GM18951 (cell line): ENCODE data around the gene THAP8.
"Not testable (repeated sequence)": the region's sequence is repeated elsewhere in the genome, so short reads cannot be mapped to it uniquely, and the experiment has no call there.

ENCODE experiments used
- POLR2A ChIP-seq: IDR thresholded peaks from 4 replicates; pipeline ENCODE4 v1.6.1; 2011; ENCODE audit warnings: mild to moderate bottlenecking; ENCODE audit not compliant: insufficient read length, insufficient read depth; ENCODE audit errors: extremely low read depth
- in situ Hi-C: fragments of 300-500 bp; cut with MboI; formaldehyde crosslinking; loops from one replicate; pipeline ENCODE4 v1.12.0; 2022; ENCODE audit warnings: low sequenced_read_pairs, mixed read lengths, inconsistent platforms; ENCODE audit not compliant: unreplicated experiment

The THAP8 gene

DNA sequence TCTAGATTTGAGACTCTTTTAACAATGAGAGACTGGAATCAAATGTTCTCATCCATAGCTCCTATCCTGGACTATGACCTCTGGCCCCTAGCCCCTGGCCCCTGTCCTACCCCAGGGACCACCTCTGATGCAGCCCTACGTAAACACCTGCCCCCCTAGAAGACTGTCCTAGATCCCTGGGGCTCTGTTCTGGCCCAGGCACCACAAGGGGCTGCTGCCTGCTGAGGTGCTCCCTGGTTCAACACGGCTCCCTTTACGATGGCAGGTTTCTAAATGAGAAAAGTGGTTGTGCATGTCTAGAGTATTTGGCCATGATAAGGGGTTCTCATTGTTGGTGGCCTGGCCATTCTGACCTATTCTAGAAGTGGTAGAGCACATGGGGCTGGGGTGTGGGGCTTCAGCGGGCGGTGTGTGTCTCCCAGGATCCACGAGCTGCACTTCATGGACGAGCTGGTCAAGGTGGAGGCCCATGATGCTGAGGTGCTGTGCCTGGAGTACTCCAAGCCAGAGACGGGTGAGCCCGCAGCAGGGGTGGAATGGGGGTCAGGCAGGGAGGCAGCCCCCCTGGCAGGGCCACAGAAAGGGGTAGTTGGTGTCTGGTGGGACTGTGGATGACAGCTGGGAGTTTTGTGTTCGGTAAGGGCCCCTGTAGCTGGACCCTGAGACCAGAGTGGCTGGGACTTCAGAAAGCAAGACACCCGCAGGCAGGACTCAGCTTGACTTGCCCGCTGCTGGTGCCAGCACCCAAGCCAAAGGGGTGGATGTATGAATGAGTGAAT lies 30.3 kb upstream of the THAP8 start:
- TF ChIP-seq POLR2A = no peak
- in situ Hi-C loops = no loop called here

DNA sequence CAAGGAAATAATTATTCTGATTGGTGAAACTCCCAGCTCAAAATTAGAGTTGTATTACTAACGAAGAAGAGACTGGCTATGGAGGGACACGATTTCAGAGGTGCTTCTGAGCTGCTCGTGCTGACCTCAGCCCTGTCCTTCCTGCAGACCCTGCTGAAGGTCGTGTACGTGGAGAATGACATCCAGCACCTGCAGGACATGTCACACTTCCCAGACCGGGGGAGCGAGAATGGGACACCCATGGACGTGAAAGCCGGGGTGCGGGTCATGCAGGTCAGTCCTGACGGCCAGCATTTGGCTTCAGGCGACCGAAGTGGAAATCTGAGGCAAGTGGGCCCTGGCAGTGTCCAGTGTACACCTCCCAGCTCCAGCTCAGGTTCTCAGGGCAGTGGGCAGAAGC lies 28.8 kb upstream of the THAP8 start:
- in situ Hi-C loops = no loop called here
- TF ChIP-seq POLR2A = no peak

GRCh38 chr19:36081894-36082293 lies 27.8 kb upstream of the THAP8 start:
- in situ Hi-C loops = no loop called here
- TF ChIP-seq POLR2A = no peak

GRCh38 chr19:36081385-36081784 lies 27.3 kb upstream of the THAP8 start:
- no peak for TF ChIP-seq POLR2A
- in situ Hi-C loops = no loop called here

GRCh38 chr19:36079389-36079945 lies 25.4 kb upstream of the THAP8 start:
- TF ChIP-seq POLR2A = no peak
- in situ Hi-C loops = no loop called here

GRCh38 chr19:36073121-36073876 lies 19.2 kb upstream of the THAP8 start:
- TF ChIP-seq POLR2A = no peak
- in situ Hi-C loops = no loop called here

GRCh38 chr19:36072081-36072480 lies 18.0 kb upstream of the THAP8 start:
- in situ Hi-C loops = no loop called here
- no peak for TF ChIP-seq POLR2A

GRCh38 chr19:36068810-36069499 lies 14.9 kb upstream of the THAP8 start:
- in situ Hi-C loops = not testable (repeated sequence)

DNA sequence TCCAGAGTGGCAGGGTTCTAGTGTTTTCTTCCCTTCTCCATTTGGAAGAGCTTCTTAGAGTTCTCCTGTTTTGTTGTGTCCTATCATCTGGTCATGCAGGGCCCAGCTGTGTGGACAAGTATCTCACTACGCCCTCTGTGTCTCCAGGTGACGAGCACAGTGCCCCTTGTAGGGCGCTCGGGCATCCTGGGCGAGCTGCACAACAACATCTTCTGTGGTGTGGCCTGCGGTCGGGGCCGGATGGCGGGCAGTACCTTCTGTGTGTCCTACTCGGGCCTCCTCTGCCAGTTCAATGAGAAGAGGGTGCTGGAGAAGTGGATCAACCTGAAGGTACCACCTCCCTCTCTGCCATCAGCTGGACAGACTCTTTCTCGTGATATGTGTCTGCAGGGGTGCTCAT lies 13.6 kb upstream of the THAP8 start:
- TF ChIP-seq POLR2A = no peak
- in situ Hi-C loops = no loop called here

DNA sequence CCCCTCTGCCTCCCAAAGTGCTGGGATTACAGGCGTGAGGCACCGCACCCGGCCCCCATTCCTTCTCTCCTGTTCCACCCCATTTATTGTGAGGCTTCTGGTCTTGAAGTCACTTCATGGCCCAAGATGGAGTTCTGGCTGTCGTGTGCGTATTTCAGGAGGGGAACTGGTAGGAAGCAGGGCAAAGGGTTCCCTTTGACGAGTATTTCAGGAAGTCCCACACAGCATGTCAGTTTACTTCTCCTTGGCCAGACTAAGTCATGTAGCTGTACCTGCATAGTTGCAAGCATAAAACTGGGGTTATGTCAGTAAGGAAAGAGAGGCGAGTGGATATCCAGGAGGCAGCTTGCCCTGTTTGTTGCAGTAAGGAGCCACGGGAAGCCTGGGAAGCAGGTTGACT lies 10.7 kb upstream of the THAP8 start:
- TF ChIP-seq POLR2A = no peak
- in situ Hi-C loops = no loop called here

DNA sequence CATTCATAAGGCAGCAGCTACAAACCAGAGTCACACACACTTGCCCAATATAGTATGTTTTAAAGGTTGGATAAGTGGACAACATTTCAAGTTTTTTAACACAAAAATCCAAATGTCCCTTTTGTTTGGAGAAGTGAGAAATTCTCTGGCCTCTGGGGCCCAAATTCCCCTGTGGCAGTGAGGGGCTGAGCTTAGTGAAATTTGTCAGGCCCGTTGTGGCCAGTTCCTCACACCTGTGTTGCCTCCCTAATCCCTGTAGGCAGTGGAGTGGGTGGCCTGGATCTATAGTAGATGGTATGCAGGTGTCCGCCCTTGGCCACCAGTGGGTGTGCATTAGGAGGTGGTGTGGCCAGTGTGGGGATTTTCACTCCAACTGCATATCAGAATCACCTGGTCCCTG lies 7.3 kb upstream of the THAP8 start:
- in situ Hi-C loops = no loop called here

DNA sequence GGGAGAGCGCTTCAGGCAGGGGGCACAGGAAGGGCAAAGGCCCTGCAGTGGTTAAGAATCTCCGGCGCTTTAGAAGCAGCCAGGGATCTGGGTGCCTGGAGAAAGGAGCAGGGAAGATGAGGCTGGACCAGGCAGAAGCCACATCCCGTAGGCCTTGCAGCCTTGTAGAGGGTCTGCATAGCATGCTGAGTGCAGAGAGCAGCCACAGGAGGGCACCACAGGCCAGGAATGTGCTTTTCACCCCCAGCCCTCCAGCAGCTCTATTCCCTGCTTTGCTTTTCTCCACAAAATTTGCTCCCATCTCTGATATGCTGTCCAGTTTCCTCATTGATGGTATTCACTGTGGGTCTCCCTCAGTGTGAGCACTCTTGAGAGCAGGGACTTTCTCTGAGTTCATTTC lies 6.3 kb upstream of the THAP8 start:
- in situ Hi-C loops = no loop called here
- no peak for TF ChIP-seq POLR2A

More for the DNA sequence above, 7.3 kb upstream of the THAP8 start:
- TF ChIP-seq POLR2A = no peak

GRCh38 chr19:36059180-36059910 lies 5.3 kb upstream of the THAP8 start:
- no peak for TF ChIP-seq POLR2A
- in situ Hi-C loops = no loop called here
